HG02970 (cell line): Measurements from ENCODE around the gene SUFU.

Source experiments
- ATAC-seq: cut with Tn5 transposase; IDR thresholded peaks from one replicate; pipeline ENCODE4 v1.9.1; 2021; ENCODE audit warnings: mild to moderate bottlenecking, moderate library complexity, moderate number of reproducible peaks; ENCODE audit not compliant: unreplicated experiment, low FRiP score

Gene SUFU

GRCh38 chr10:102614888-102615287 is 111.1 kb downstream of the SUFU start:
- ATAC-seq = no peak

GRCh38 chr10:102615361-102615760 is 111.6 kb downstream of the SUFU start:
- no peak for ATAC-seq

- ATAC-seq = no peak
These were observed 112.4 kb downstream of the SUFU start for GRCh38 chr10:102616066-102616770.

DNA sequence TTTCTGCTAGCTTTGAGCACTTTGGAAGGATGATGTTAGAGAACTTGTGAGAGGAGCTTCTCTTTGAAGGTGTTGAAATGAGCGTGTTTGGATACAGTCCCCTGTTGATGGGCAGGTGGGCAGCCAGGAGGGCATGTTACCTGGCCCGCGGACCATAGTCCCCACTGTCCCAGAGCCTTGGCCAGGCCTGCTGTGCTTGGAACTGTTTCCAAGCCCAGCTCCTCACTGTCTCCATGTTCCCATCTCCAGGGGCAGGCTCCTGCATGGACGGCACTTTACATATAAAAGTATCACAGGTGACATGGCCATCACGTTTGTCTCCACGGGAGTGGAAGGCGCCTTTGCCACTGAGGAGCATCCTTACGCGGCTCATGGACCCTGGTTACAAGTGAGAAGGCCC is 113.3 kb downstream of the SUFU start:
- ATAC-seq = no peak

DNA sequence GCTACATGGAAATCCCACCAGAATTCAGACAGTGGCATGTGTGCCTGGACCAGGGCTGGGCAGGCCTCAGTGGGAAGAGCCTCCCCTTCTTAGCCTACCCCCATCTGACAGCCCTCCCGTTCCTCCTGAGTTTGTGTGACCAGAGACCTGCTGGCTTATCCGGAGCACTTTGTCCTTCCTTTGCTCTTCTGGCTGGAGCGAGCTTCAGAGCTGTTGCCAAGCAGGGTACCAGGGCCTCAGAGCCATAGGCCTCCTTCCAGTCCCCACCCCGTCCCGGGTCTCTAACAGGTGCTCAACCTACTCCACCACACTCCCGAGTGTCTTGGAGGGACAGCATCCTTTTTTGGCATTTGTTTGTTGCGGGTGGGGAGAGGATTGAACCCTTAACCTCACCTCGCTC is 114.0 kb downstream of the SUFU start:
- ATAC-seq = no peak

- no peak for ATAC-seq
These were observed 115.7 kb downstream of the SUFU start for GRCh38 chr10:102619281-102619981.

- no peak for ATAC-seq
These were observed 116.4 kb downstream of the SUFU start for GRCh38 chr10:102620138-102620590.

GRCh38 chr10:102620591-102621442 is 117.0 kb downstream of the SUFU start:
- no peak for ATAC-seq

- no peak for ATAC-seq
These were observed 117.9 kb downstream of the SUFU start for GRCh38 chr10:102621443-102622325.

- ATAC-seq = no peak
These were observed 120.3 kb downstream of the SUFU start for GRCh38 chr10:102624094-102624493.

GRCh38 chr10:102624751-102625645 is 121.2 kb downstream of the SUFU start:
- no peak for ATAC-seq

GRCh38 chr10:102626026-102626685 is 122.4 kb downstream of the SUFU start:
- no peak for ATAC-seq

DNA sequence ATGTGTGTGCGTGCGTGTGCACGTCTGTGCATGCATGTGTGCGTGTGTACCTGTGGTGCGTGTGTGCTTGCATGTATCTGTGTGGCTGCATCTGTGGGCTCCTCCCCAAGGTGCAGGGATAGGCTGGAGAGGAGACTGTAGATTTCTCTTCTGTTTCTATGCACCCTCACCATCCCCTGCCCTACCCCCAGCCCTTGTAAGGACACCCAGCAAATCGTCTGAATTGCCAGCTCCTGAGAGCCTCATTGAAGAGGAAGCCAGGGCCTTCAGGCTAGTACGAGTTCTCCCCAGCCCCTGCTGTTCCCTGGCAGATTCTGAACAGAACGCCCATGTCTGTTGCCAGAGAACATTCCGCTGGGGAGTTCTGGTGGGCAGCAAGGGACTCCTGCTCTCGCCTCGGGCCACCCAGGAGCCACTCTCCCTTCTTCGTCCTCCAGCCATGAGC is 123.5 kb downstream of the SUFU start:
- no peak for ATAC-seq

GRCh38 chr10:102627736-102628293 is 124.0 kb downstream of the SUFU start:
- ATAC-seq = no peak

DNA sequence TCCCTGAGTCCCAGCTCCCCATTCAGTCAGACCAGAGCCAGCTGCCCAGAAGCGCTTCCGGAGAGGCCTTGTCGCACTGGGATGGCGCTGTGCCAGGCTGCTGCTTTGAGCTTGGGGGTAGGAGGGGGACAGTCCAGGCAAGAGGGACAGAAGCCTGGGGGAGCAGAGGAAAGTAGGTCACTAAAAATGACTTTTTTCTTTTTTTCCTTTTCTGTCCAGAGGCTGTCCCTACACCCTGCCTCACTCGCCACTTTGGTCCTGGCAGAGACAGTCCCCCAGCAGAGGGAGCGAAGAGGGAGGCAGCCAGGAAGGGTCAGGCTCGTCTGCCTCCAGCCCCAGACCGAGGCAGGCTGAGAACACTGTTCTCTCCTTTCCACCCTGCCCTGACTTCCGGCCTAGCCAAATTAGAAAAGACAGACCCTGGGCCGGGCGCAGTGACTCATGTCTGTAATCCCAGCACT is 124.7 kb downstream of the SUFU start:
- ATAC-seq = no peak

- no peak for ATAC-seq
These were observed 126.2 kb downstream of the SUFU start for GRCh38 chr10:102629661-102630614.

DNA sequence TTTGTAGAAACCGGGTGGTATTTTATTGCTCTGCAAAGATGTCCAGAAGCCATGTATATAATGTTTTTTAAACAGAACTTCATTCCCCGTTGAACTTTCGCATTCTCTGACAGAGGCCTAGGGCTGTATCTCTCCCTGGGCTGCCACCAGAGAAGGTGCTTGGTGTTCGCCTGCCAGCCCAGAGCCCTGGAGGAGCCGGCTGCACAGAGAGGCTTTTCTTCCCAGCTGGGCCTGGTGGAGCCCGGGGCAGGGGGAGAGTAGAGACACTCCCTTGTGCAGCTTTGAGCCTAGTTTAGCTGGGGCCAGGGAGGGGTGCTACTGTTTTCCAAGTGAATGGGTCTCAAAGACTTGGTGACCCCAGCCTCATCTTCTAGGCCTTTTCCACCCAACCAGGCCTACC is 126.9 kb downstream of the SUFU start:
- ATAC-seq = no peak
